A549 (cell line): ENCODE results near the gene FOXC2.

ENCODE experiments used
- NFE2L2 ChIP-seq: fragments of 150-350 bp; conservative IDR thresholded peaks from 2 replicates; pipeline ENCODE4 v1.6.1; 2014; ENCODE audit warnings: low read length
- POLR2A ChIP-seq: IDR thresholded peaks from 2 replicates; pipeline ENCODE4 v1.6.1; 2012; ENCODE audit warnings: mild to moderate bottlenecking, low read length
- RCOR1 ChIP-seq: fragments of 150-350 bp; IDR thresholded peaks from 2 replicates; pipeline ENCODE4 v1.6.1; 2014; ENCODE audit warnings: antibody characterized with exemption, low read length, low read depth
- TF ChIP-seq, protein P1 (sequence below): fragments of >200 bp; sonication (Bioruptor Twin); formaldehyde crosslinking; IDR thresholded peaks from 3 replicates; pipeline ENCODE4 v1.5.1; 2016
- TF ChIP-seq, protein P2 (sequence below): fragments of 250-450 bp; sonication (Bioruptor Pico); IDR thresholded peaks from 2 replicates; pipeline ENCODE4 v1.5.0; 2021; ENCODE audit warnings: mild to moderate bottlenecking, moderate library complexity, borderline replicate concordance
- TF ChIP-seq, protein P3 (sequence below): fragments of 200-600 bp; sonication (generic); IDR thresholded peaks from 2 replicates; pipeline ENCODE4 v1.6.1; 2016; ENCODE audit warnings: antibody characterized with exemption, mild to moderate bottlenecking, moderate library complexity

DNA sequence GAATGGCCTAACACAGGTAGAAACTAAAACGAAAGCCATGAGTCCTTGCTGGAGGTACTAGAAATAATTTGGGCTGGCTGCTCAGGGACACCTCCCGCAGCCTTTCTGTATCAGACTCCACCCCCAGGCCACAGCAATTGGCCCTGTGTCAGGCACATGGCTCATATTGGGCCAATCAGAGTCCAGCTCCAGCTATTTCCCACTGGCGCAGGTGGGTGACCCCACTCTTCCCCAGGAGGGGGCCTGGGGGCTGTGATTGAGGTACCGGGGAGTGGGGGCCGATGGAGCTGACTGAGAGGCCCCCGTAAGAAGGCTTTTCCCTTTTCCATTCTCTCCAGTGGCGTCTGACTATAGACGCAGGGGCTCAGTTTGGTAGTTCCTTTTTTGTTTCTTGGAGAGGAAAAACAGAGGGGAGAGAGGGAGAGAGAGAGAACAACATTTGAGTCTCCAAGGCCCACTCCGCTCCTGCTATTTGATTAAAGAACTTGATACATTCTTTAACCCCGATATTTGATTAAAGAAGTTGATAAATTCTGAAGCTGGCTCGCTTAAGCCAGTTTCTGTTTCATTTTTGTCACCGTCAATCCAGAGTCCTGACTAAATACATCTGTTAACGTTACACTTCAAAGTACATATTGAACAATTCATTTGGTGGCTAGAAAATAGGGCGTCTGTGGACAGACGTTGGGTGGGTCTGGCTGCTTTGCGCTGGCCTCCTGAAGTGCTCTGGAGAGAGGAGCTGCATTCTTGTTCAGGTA is 38.0 kb downstream of the FOXC2 start:
- TF ChIP-seq POLR2A (no peak), NFE2L2 (no peak), RCOR1 (no peak)
- TF ChIP-seq, protein P1, sequence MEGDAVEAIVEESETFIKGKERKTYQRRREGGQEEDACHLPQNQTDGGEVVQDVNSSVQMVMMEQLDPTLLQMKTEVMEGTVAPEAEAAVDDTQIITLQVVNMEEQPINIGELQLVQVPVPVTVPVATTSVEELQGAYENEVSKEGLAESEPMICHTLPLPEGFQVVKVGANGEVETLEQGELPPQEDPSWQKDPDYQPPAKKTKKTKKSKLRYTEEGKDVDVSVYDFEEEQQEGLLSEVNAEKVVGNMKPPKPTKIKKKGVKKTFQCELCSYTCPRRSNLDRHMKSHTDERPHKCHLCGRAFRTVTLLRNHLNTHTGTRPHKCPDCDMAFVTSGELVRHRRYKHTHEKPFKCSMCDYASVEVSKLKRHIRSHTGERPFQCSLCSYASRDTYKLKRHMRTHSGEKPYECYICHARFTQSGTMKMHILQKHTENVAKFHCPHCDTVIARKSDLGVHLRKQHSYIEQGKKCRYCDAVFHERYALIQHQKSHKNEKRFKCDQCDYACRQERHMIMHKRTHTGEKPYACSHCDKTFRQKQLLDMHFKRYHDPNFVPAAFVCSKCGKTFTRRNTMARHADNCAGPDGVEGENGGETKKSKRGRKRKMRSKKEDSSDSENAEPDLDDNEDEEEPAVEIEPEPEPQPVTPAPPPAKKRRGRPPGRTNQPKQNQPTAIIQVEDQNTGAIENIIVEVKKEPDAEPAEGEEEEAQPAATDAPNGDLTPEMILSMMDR = no peak
- TF ChIP-seq, protein P2, sequence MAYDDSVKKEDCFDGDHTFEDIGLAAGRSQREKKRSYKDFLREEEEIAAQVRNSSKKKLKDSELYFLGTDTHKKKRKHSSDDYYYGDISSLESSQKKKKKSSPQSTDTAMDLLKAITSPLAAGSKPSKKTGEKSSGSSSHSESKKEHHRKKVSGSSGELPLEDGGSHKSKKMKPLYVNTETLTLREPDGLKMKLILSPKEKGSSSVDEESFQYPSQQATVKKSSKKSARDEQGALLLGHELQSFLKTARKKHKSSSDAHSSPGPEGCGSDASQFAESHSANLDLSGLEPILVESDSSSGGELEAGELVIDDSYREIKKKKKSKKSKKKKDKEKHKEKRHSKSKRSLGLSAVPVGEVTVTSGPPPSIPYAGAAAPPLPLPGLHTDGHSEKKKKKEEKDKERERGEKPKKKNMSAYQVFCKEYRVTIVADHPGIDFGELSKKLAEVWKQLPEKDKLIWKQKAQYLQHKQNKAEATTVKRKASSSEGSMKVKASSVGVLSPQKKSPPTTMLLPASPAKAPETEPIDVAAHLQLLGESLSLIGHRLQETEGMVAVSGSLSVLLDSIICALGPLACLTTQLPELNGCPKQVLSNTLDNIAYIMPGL = no peak
- TF ChIP-seq, protein P3, sequence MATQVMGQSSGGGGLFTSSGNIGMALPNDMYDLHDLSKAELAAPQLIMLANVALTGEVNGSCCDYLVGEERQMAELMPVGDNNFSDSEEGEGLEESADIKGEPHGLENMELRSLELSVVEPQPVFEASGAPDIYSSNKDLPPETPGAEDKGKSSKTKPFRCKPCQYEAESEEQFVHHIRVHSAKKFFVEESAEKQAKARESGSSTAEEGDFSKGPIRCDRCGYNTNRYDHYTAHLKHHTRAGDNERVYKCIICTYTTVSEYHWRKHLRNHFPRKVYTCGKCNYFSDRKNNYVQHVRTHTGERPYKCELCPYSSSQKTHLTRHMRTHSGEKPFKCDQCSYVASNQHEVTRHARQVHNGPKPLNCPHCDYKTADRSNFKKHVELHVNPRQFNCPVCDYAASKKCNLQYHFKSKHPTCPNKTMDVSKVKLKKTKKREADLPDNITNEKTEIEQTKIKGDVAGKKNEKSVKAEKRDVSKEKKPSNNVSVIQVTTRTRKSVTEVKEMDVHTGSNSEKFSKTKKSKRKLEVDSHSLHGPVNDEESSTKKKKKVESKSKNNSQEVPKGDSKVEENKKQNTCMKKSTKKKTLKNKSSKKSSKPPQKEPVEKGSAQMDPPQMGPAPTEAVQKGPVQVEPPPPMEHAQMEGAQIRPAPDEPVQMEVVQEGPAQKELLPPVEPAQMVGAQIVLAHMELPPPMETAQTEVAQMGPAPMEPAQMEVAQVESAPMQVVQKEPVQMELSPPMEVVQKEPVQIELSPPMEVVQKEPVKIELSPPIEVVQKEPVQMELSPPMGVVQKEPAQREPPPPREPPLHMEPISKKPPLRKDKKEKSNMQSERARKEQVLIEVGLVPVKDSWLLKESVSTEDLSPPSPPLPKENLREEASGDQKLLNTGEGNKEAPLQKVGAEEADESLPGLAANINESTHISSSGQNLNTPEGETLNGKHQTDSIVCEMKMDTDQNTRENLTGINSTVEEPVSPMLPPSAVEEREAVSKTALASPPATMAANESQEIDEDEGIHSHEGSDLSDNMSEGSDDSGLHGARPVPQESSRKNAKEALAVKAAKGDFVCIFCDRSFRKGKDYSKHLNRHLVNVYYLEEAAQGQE = no peak
